Keratinocyte (primary cell): ENCODE results near the gene WASF2. TPM values are rescaled to one million over a fixed set of nuclear protein-coding genes. Genes with fewer than 3 reads are reported as not detected.
"Not testable (repeated sequence)": the region's sequence is repeated elsewhere in the genome, so short reads cannot be mapped to it uniquely, and the experiment has no call there.

Experiments
- DNase-seq: peaks from one replicate; pipeline ENCODE4 v3.0.0-alpha.2; 2011; ENCODE audit warnings: low read depth, missing footprints, low spot score
- FAIRE-seq: peaks from 2 replicates; lab custom pipeline; 2011; peaks lifted over from hg19 to GRCh38; lab: Jason Lieb, UNC
- H2AFZ ChIP-seq: 2 replicates; pipeline ENCODE4 v1.6.0; 2012; ENCODE audit warnings: low read length, control low read depth, inconsistent platforms; ENCODE audit not compliant: control insufficient read depth
- H3K27ac ChIP-seq: 2 replicates; pipeline ENCODE4 v1.5.1; 2011; ENCODE audit warnings: low read length; ENCODE audit not compliant: control insufficient read depth, insufficient read depth
- H3K27me3 ChIP-seq: 3 replicates; pipeline ENCODE4 v1.6.0; 2011; ENCODE audit warnings: low read length; ENCODE audit not compliant: control insufficient read depth, insufficient read depth; ENCODE audit errors: extremely low read depth
- H3K36me3 ChIP-seq, 2 experiments: 2 replicates in 1 of 2; 3 replicates in 1 of 2; pipeline ENCODE4 v1.5.1; 2011; ENCODE audit warnings: low read length in 2 of 2, mild to moderate bottlenecking in 1 of 2; ENCODE audit not compliant: control insufficient read depth in 2 of 2, insufficient read depth in 2 of 2; ENCODE audit errors: extremely low read depth in 1 of 2
- H3K4me1 ChIP-seq: 3 replicates; pipeline ENCODE4 v1.5.1; 2011; ENCODE audit warnings: low read length; ENCODE audit not compliant: control insufficient read depth, insufficient read depth; ENCODE audit errors: extremely low read depth
- H3K4me2 ChIP-seq: 3 replicates; pipeline ENCODE4 v1.6.0; 2011; ENCODE audit warnings: low read depth, low read length; ENCODE audit not compliant: control insufficient read depth, insufficient read depth; ENCODE audit errors: extremely low read depth
- H3K4me3 ChIP-seq, 3 experiments: fragments of 200-600 bp in 1 of 3; sonication (generic) in 1 of 3; 2 replicates in 2 of 3; 3 replicates in 1 of 3; pipeline ENCODE4 v1.5.1; 2011 to 2016; ENCODE audit warnings: low read length in 3 of 3, mild to moderate bottlenecking in 3 of 3, control low read depth in 2 of 3, inconsistent platforms in 1 of 3, low read depth in 1 of 3, mixed read lengths in 1 of 3, mixed run types in 1 of 3, moderate library complexity in 1 of 3; ENCODE audit not compliant: control insufficient read depth in 2 of 3, insufficient read depth in 2 of 3; ENCODE audit errors: extremely low read depth in 1 of 3
- H3K79me2 ChIP-seq: 2 replicates; pipeline ENCODE4 v1.6.0; 2012; ENCODE audit warnings: low read length; ENCODE audit not compliant: control insufficient read depth, insufficient read depth
- H3K9ac ChIP-seq: 3 replicates; pipeline ENCODE4 v1.6.0; 2011; ENCODE audit warnings: low read length; ENCODE audit not compliant: control insufficient read depth, insufficient read depth; ENCODE audit errors: extremely low read depth
- H3K9me1 ChIP-seq: 3 replicates; pipeline ENCODE4 v1.6.0; 2011; ENCODE audit warnings: low read length; ENCODE audit not compliant: control insufficient read depth, insufficient read depth; ENCODE audit errors: extremely low read depth
- H3K9me3 ChIP-seq: 2 replicates; pipeline ENCODE4 v1.5.1; 2012; ENCODE audit warnings: low read depth, low read length; ENCODE audit not compliant: control insufficient read depth
- H4K20me1 ChIP-seq: 3 replicates; pipeline ENCODE4 v1.6.0; 2011; ENCODE audit warnings: low read length; ENCODE audit not compliant: control insufficient read depth, insufficient read depth; ENCODE audit errors: extremely low read depth
- CTCF ChIP-seq, 3 experiments: IDR thresholded peaks in 1 of 3; conservative IDR thresholded peaks in 1 of 3; optimal IDR thresholded peaks in 1 of 3; 2 replicates in 2 of 3; 3 replicates in 1 of 3; pipeline versions ENCODE3 to v1.5.1; 2011; ENCODE audit warnings: low read length in 3 of 3, mild to moderate bottlenecking in 3 of 3, moderate library complexity in 2 of 3, control low read depth in 1 of 3, inconsistent platforms in 1 of 3; ENCODE audit not compliant: insufficient read depth in 2 of 3; ENCODE audit errors: extremely low read depth in 1 of 3
- EZH2 ChIP-seq: IDR thresholded peaks from one replicate; pipeline ENCODE4 v1.6.1; 2012; ENCODE audit warnings: inconsistent platforms, mild to moderate bottlenecking, low read length, moderate library complexity
- dilution Hi-C: fragments of 300-500 bp; cut with MboI; formaldehyde crosslinking; loops from one replicate; pipeline ENCODE4 v1.7.0; 2020; ENCODE audit warnings: low sequenced_read_pairs; ENCODE audit not compliant: extremely low pct_ligation_motif_present
- polyA plus RNA-seq, 5 experiments: library from polyadenylated mRNA; depleted of rRNA in 3 of 5; stranded (reverse) in 3 of 5; stranded (forward) in 1 of 5; unstranded in 1 of 5; fragments of >200 nt; gene quantifications; 1 replicate in 1 of 5; 2 replicates in 3 of 5; 3 replicates in 1 of 5; pipeline versions ENCODE4 v1.2.1 to v1.2.3, GENCODE V29; 2011 to 2012; ENCODE audit warnings: missing spikeins in 2 of 5, low read depth in 1 of 5, low replicate concordance in 1 of 5

Gene WASF2
- polyA plus RNA-seq, 1 donor (not counting 4 experiments of a cell fraction or from before 2014, with no cell fraction given): 42.9 TPM

GRCh38 chr1:27405598-27406361 is 84.2 kb downstream of the WASF2 start:
- H3K4me3 ChIP-seq, DNase-seq, H3K9me3 ChIP-seq, H2AFZ ChIP-seq, H4K20me1 ChIP-seq, H3K9ac ChIP-seq, FAIRE-seq, H3K4me2 ChIP-seq, H3K9me1 ChIP-seq, H3K27ac ChIP-seq, H3K79me2 ChIP-seq, H3K27me3 ChIP-seq: not testable (repeated sequence)
- Histone ChIP-seq H3K4me1 (peaks cover 42% of the 10 kb centered on the region), H3K36me3 (peaks cover 8 to 31% of the 10 kb centered on the region in 2 experiments)
- dilution Hi-C loops: loop anchor here (25.0 kb wide), 1 partner anchor 182 kb away; no protein-coding TSS in a partner anchor

- no peaks in the 10 kb centered on the region for H3K9me1 ChIP-seq
- peak; percentile 72 for FAIRE-seq
- H3K27ac ChIP-seq: no peak overlapping the region
- no peak for TF ChIP-seq EZH2
- no peak for TF ChIP-seq CTCF (optimal IDR thresholded peaks at IDR 0.05 in 1 of 3, IDR thresholded peaks at IDR 0.05 in 1 of 3, conservative IDR thresholded peaks at IDR 0.05 in 1 of 3; ENCODE audit: extremely low read depth in 1 of 3, insufficient read depth in 2 of 3, low read length in 3 of 3)
- no peak overlapping the region for H3K4me3 ChIP-seq
- H3K36me3 ChIP-seq: peaks cover 6 to 26% of the 10 kb centered on the region in 2 experiments
- no peaks in the 10 kb centered on the region for H4K20me1 ChIP-seq
- no peaks in the 10 kb centered on the region for H3K27me3 ChIP-seq
- no peaks in the 10 kb centered on the region for H3K9me3 ChIP-seq
- H3K79me2 ChIP-seq: no peaks in the 10 kb centered on the region
- DNase-seq: peak; percentile 58
- dilution Hi-C loops: loop anchor here (25.0 kb wide), 1 partner anchor 182 kb away; no protein-coding TSS in a partner anchor
- peaks cover 42% of the 10 kb centered on the region for H3K4me1 ChIP-seq
- H2AFZ ChIP-seq: no peak overlapping the region
- H3K4me2 ChIP-seq: no peak overlapping the region
- peak overlapping the region; percentile 18 for H3K9ac ChIP-seq
These were observed 84.9 kb downstream of the WASF2 start for GRCh38 chr1:27405074-27405473.
